Stimulated activated CD4-positive, alpha-beta T cell treated with anti-CD3 and anti-CD28 coated beads, Interleukin-1b, Interleukin-23, amount 100 ng/mL, for 48 hours (primary cell): ENCODE data around the gene APOC4.
"Not testable (repeated sequence)": the region's sequence is repeated elsewhere in the genome, so short reads cannot be mapped to it uniquely, and the experiment has no call there.

Experiments
- DNase-seq: peaks from one replicate; pipeline ENCODE4 v3.0.0-alpha.2; 2020

APOC4 gene

DNA sequence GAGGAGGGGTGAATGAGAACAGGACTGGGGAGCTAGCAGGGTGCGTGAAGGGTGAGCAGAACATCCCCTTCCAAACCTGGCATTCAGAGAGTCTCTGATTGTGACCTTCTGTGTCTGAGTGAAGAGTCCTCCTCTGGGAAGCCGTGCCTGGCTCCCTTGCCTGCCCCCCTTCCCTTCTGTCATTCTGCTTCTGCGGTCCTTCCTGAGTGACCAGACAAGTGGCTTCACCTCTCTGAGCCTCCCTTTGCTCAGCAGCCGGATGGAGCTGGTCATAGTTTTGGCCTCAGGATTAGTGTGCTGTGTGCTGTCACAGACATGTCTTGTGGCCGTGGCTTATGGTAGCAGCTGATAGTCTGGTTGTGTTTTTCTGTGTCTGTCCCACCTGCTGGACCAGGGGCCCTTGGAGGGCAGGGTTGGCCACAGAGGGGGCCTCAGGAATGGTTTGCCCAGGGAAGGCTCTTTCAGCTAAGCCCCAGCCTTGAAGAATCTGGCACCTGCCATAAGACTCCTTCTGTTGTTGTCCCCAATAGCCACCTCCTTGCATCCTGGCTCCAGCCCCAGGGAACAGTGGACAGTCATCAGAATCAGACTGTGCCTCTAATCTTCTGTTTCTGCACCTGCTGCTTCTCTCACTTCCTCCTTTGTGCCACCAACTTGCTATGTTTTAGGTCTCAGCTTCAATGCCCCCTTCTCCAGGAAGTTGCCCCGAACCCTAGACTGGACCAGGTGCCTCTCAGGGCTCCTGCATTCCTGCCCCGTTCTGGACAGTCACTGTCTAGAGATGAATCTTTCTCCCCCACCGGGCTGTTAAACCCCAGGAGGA lies 19.1 kb downstream of the APOC4 start:
- no peak for DNase-seq

DNA sequence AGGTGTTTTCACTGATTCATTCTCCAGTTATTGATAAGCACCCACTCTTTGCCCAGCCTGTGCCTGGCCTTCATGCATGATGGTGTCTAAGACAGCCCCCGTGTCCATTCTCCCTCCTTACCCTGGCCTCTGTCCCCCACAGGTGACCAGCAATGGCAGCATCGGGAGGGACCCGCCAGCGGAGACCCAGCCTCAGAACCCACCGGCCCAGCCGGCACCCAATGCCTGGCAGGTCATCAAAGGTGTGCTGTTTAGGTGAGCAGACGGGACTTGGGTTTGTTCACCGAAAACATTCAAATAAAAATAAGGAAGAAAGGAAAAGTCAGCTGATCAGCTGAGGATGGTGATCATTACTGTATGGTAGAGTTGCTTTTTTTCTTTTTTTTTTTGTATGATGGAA lies 19.8 kb downstream of the APOC4 start:
- no peak for DNase-seq

DNA sequence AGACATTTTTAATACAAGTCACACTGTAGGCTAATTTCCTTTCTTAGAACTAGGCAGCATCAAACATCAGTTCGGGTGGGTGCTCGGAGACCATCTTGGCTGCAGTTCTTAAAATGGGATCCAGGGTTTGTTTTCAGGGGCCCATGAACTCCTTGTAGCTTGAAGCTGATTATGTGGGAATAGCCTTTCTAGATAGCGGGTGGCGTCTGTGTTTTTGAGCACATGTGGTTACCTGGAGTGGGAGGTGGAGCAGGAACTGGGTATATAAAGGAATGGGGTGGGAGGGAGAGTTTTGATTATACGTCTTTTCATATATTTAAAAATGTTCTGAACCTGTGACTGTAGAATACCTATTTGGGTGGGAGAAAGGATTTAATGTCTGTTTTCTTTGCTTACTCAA lies 26.1 kb downstream of the APOC4 start:
- DNase-seq: no peak

DNA sequence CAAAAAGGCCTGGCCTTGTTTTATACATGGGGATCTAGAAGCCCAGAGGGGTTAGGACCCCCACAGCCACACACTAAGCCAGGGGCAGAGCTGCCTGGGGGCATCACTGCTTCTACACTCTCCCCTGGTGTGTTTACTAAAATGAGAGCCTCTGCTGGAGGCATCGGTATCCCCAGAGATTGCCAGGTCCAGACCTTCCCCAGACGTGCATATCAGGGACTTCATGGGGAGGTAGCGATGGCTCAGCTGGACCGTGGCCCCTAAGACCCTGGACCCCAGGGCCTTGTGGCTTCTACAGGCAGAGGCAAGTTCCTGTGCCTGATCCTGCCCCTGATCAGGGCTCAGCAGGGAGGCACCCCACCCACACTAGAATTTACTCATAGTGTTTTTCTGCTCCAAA lies 26.6 kb downstream of the APOC4 start:
- no peak for DNase-seq

DNA sequence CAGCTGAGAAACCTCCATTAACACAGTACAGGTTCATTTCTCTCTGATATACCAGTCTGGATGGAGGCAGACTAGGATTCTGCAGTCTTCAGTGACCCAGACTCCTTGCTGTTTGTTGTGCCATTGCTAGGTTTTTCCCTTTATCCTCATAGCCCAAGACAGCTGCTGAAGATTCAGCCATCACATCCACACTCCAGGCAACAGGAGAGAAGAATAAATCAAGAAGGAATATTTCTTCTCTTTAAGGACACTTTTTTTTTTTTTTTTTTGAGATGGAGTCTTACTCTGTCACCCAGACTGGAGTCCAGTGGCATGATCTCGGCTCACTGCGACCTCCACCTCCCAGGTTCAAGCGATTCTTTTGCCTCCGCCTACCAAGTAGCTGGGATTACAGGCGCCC lies 27.4 kb downstream of the APOC4 start:
- no peak for DNase-seq

DNA sequence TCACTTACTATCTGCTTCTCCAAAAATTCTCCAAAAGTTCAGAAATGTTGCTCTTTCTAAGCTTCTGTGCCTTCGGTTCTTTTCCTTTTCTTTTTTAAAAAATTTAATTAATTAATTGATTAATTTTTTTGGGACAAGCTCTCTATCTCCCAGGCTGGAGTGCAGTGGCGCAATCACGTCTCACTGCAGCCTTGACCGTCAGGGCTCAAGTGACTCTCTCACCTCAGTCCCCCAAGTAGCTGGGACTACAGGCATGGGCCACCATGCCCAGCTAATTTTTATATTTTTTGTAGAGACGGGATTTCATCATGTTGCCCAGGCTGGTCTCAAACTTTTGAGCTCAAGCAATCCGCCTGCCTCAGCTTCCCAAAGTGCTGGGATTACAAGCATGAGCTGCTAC lies 29.4 kb downstream of the APOC4 start:
- DNase-seq: not testable (repeated sequence)

DNA sequence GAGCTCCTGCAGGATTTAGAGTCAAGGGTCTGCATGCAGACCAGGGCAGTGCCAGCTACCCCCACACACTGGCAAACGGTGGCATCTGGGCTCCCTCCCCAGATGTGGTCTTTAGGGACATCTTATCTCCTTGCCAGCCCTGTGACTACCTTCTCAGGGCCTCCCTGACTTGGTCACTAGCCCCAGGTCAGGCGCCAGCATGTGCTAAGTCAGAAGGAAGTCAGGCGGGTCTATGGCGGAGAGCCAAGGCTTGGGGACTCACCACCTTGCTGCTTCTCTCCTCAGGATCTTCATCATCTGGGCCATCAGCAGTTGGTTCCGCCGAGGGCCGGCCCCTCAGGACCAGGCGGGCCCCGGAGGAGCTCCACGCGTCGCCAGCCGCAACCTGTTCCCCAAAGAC lies 30.8 kb downstream of the APOC4 start:
- no peak for DNase-seq

DNA sequence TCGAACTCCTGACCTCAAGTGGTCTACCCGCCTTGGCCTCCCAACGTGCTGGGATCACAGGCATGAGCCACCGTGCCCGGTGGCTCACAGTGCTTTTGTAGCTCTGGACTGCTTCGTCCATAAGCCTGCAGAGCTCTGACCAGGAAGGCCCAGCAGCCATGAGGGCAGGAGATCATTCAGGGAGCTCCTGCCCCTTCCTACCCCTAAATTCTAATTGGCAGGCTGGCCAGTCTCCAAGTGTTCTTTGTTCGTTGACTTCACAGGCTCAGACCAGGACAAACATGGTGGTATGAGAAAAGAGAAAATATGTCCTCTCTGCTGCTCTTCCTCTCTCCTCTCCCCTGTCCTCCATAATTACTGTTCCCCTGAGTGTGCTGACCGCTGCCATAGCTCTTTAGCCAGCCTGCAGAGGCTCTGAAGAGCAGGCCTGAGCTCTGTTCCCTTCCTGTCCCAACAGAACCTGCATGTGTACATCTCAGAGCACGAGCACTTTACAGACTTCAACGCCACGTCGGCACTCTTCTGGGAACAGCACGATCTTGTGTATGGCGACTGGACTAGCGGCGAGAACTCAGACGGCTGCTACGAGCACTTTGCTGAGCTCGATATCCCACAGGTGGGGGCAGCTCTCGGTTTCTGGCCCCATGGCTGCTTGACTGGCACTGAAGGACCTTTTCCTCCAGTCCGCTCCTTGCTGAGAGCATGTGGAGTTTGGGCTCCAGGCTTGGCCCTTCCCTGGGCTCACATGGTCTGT lies 32.1 kb downstream of the APOC4 start:
- no peak for DNase-seq

DNA sequence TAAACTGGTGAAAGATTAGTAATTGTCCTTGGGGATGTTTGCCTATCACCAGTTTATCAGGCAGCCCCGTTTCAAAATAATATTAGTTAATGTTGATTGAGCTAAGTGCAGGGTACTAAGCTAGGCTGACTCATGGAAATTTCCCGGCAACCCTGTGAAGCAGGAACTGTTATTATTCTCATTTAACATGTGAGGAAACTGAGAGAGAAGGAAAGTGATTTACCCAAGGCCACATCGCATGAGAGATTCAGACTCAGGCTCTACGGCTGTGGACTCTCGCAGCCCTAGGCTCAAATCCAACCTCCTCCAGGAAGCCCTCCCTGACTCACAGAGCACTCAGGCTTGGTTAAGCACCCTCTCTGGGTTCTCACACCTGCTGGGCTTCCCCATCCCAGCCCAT lies 32.8 kb downstream of the APOC4 start:
- no peak for DNase-seq

DNA sequence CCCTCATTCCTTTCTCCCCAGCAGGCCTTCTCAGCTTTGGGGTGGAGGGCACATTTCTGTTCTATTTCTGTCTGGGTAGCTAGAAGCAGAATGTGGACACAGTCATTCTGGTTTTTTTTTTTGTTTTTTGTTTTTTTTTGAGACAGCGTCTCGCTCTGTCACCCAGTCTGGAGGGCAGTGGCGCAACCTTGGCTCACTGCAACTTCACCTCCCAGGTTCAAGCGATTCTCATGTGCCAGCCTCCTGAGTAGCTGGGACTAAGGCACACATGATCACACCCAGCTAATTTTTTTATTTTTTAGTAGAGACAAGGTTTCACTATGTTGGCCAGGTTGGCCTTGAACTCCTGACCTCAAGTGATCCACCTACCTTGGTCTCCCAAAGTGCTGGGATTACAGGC lies 33.4 kb downstream of the APOC4 start:
- no peak for DNase-seq

DNA sequence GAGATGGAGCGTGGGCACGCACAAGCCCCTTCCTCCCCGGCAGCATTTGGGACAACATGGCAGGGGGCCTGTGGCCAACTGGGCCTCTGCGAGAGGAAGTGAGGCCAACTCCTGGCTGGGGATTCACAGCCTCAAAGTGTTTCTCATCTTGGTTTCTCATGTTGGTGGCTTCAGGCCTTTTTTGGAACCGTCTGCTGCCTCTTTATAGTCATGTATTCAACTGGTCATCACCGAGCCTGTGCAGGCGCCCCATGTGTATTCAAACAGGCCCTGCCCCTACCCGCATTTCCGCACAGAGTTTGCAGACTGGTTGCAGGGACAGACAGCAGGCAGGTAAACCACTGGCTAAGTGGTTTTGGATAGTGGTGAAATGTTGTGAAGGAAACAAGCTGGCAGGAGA lies 42.0 kb downstream of the APOC4 start:
- no peak for DNase-seq

DNA sequence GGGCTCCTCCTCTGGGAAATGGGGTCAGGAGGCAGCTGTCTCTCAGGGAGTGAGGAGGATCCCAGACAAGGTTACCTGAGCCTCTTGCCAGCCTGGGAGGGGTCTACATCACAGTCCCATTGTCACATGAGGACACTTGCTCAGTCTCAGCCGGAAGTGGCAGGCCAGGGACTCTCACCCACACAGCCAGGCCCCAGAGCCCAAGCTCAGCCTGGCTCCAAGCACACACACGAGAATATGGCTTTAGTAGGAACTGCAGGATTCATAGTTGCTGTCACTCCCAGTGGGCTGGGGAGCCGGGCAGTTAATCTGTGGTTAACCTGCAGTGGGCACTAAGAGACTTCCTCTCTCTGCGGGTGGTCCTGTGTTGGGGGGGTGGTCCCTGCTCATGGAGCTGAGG lies 43.4 kb downstream of the APOC4 start:
- DNase-seq: no peak

DNA sequence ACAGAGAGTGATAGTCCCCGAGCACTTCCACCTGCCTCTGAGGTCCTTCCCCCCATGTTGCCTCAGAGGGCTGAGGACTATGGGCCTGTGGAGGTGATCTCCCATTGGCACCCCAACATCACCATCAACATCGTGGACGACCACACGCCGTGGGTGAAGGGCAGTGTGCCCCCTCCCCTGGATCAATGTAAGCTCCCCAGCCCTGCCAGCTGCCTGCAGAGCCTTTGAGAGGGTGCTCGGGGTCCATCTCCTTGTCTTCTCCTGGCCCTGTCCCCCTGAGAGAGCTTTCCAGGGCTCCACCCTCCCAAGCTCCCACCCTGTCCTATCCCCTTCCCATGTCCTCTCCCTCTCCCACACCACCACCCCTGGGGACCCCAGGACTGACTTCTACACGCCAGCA lies 44.4 kb downstream of the APOC4 start:
- DNase-seq: no peak

DNA sequence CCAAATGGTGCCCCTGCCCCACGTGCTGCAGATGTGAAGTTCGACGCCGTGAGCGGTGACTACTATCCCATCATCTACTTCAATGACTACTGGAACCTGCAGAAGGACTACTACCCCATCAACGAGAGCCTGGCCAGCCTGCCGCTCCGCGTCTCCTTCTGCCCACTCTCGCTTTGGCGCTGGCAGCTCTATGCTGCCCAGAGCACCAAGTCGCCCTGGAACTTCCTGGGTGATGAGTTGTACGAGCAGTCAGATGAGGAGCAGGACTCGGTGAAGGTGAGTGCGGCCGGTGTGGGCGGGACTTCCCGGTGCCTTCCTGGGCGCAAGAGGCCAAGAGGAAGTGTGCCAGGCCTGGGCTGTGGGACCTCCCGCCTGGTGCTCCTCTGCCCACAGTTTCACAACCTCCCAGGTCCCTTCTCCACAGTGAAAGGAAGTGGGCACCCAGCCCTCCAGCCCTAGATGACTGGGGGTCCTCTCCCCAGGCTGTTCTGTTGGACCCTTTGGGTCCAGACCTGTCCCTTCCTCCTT lies 45.2 kb downstream of the APOC4 start:
- DNase-seq: no peak

DNA sequence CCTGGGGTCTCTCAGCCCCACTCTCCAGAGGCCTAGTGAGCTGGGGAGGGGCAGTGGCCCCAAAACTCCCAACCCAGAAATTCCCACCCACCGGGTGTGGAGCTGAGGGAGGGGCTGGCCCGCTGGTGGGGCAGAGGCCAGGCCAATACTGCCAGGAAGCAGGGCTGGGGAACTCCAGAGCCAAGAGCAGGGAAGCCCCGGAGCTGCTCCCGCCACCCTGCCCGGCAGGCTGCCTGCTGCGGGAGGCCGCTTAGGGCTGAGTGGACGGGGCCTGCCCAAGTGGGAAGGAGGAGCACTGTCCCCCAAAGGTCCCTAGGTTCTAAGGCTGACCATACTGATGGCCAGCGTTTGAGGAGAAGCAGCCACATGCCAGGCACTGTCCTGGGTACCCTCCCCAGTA lies 46.2 kb downstream of the APOC4 start:
- DNase-seq: no peak

DNA sequence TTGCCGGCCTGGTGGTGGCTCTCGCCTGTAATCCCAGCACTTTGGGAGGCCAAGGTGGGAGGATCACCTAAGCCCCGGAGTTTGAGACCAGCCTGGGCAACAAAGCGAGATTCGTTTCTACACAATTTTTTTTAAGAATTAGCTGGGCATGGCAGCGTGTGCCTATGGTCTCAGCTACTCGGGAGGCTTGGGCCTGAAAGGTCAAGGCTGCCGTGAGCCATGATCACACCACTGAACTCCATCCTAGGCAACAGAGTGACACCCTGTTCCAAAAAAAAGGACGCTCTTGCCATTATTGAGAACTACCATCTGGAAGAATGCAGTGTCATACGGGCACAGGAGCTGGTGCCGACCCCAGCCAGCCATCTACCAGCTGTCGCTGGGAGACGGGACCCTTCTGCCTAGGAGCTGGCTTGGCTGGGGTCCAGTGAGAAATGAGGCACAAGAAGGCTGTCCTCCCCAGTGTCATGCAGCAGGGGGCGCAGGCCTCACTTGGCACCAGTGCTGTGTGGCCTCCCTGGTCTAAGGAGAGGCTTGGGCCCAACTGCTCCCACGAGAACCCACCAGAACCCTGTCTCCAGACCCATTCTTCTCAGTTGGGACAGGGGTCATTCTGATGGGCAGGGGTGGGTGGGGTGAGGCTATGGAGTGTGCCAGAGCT lies 47.0 kb downstream of the APOC4 start:
- peak; percentile 62 for DNase-seq

DNA sequence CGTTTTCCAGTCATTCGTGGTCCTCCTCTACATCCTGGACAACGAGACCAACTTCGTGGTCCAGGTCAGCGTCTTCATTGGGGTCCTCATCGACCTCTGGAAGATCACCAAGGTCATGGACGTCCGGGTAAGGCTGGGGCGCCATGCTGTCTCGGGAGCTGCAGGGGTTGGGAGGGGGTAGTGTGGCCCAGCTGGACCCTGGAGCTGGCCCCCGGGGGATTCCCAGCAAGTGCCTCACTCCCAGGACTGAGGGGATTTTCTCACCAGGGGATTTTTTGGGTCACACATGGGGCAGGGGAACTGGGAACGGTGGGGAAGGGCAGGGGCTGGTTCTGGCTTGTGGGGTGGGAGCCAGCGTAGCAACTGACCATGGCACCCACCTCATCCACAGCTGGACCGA lies 48.4 kb downstream of the APOC4 start:
- no peak for DNase-seq

DNA sequence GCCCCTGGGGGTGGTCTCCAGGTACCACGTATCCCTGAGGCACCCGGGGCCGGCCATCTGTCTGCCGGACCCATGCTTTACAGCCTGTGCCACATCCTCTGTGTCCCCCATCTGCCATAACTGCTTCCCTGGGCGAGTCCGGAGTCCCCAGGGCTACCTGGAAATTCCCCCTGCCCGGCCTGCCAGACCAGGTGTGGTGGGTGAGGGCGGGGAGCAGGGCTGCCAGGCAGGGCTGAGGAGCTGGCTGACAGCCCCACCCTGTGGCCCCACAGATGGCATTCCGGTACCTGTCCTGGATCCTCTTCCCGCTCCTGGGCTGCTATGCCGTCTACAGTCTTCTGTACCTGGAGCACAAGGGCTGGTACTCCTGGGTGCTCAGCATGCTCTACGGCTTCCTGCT lies 48.9 kb downstream of the APOC4 start:
- no peak for DNase-seq

DNA sequence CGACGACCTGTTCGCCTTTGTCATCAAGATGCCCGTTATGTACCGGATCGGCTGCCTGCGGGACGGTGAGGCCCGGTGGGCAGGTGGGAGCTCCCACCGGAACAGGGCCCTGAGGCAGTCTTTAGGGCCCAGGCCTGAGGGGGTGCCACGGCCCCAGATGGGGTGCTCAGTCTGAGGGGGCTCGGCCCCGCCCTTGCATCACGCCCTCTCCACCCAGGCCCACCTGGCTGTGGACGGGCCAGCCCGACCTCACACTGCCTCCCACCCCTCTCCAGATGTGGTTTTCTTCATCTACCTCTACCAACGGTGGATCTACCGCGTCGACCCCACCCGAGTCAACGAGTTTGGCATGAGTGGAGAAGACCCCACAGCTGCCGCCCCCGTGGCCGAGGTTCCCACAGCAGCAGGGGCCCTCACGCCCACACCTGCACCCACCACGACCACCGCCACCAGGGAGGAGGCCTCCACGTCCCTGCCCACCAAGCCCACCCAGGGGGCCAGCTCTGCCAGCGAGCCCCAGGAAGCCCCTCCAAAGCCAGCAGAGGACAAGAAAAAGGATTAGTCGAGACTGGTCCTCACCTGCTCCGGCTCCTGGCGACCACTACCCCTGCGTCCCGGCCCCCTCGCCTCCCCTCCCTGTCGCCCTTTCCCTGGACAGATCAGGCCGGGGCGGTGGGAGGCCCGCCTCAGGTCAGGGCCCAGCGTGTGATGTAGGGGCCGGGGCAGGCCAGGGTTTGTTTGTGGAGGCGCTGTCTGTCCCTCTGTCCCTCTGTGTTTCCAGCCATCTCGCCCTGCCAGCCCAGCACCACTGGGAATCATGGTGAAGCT lies 50.5 kb downstream of the APOC4 start:
- no peak for DNase-seq

DNA sequence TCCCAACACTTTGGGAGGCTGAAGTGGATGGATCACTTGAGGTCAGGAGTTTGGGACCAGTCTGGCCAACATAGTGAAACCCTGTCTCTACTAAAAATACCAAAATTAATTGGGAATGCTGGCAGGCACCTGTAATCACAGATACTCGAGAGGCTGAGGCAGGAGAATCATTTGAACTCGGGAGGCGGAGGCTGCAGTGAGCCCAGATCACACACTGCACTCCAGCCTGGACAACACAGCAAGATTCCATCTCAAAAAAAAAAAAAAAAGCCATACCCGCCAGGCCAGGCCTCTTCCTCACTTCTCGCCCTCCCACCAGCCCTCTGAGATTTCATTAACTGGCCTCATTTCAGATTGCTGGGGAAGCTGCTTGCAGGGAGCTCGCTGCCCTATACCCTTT lies 51.5 kb downstream of the APOC4 start:
- DNase-seq: no peak

DNA sequence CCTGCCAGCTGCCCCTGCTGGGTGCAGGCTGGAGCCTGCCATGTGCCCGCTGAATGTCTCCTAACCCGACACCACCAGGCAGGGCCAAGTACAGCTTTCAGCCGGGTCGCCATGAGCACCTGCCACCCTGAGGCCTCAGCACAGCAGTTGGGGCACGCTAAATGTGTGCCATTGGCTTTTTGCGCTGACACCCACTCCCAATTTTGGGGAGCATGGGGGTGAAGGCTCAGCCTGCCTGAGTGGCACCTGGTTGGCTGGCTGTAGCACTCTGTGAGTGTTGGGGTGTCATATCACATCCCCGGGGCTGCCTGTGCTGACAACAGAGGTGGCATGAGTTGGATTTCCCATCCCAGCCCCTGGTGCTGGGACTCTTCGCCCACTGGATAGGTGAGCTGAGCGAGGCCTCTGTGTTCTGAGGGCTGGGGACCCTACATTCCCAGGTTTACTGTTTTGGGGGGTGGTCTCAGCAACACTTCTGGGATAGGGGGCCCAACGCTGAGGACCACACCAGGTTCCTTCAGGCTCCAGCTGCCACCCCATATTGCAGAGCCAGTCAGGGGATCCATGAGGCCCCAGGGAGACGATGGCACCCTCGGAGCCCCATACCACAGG lies 52.0 kb downstream of the APOC4 start:
- no peak for DNase-seq
